Panc1 (cell line): ENCODE measurements around the gene LRMDA. TPM values are rescaled to one million over a fixed set of nuclear protein-coding genes. Genes with fewer than 3 reads are reported as not detected.

ENCODE experiments used
- ATAC-seq: fragments of 200-7000 bp; cut with Tn5 transposase; 2 replicates; pipeline ENCODE4 v1.9.1; 2020; ENCODE audit warnings: mild to moderate bottlenecking, moderate library complexity
- BruUV-seq: library from RNA; stranded (reverse); fragments of 400-500 nt; replicated peaks from 2 replicates; lab custom pipeline; 2021; lab: Mats Ljungman, UMichigan
- CTCF ChIA-PET: fragments of 300-600 bp; sonication (Branson Sonifier 250); formaldehyde crosslinking; loops from one replicate; lab custom pipeline; 2022; ENCODE audit warnings: antibody characterized with exemption; lab: Charles Lee
- POLR2A ChIA-PET: fragments of 300-600 bp; sonication (Branson Sonifier 250); formaldehyde crosslinking; loops from one replicate; lab custom pipeline; 2022; ENCODE audit warnings: antibody characterized with exemption; lab: Charles Lee
- DNase-seq: peaks from one replicate; pipeline ENCODE4 v3.0.0-alpha.2; 2010; ENCODE audit warnings: low read depth, low spot score
- H3K27ac ChIP-seq: 2 replicates; pipeline ENCODE4 v1.5.1; 2011; ENCODE audit warnings: mild to moderate bottlenecking, low read length, inconsistent platforms
- H3K27me3 ChIP-seq: fragments of 200-500 bp; sonication (Bioruptor generic); 2 replicates; pipeline ENCODE4 v1.6.0; 2014; ENCODE audit warnings: low read length, inconsistent platforms; ENCODE audit not compliant: control insufficient read depth, insufficient read depth
- H3K36me3 ChIP-seq: fragments of 200-500 bp; sonication (Bioruptor generic); 2 replicates; pipeline ENCODE4 v1.5.1; 2014; ENCODE audit warnings: inconsistent platforms, mild to moderate bottlenecking, low read length, moderate library complexity; ENCODE audit not compliant: control insufficient read depth, insufficient read depth
- H3K4me1 ChIP-seq: 2 replicates; pipeline ENCODE4 v1.5.1; 2011; ENCODE audit warnings: inconsistent platforms, mild to moderate bottlenecking, low read length, moderate library complexity; ENCODE audit not compliant: control insufficient read depth, insufficient read depth
- H3K4me3 ChIP-seq, 2 experiments: 2 replicates each; pipeline ENCODE4 v1.5.1; 2011 to 2012; ENCODE audit warnings: low read depth in 2 of 2, low read length in 2 of 2, mild to moderate bottlenecking in 2 of 2, inconsistent platforms in 1 of 2, moderate library complexity in 1 of 2
- H3K9me3 ChIP-seq: fragments of 200-500 bp; sonication (Bioruptor generic); 2 replicates; pipeline ENCODE4 v1.5.1; 2014; ENCODE audit warnings: low read depth, mild to moderate bottlenecking, inconsistent platforms, low read length, moderate library complexity; ENCODE audit not compliant: control insufficient read depth, insufficient read depth
- CTCF ChIP-seq: fragments of 450-650 bp; IDR thresholded peaks from 2 replicates; pipeline ENCODE4 v1.5.1; 2017; ENCODE audit warnings: mild to moderate bottlenecking
- POLR2AphosphoS5 ChIP-seq: IDR thresholded peaks from 2 replicates; pipeline ENCODE4 v1.6.1; 2012; ENCODE audit warnings: mild to moderate bottlenecking, low read depth, low read length, moderate library complexity
- REST ChIP-seq, 2 experiments: IDR thresholded peaks; 2 replicates each; pipeline ENCODE4 v1.6.1; 2011 to 2012; ENCODE audit warnings: low read depth in 2 of 2, control low read depth in 1 of 2, low read length in 1 of 2, mild to moderate bottlenecking in 1 of 2, moderate library complexity in 1 of 2; ENCODE audit not compliant: insufficient read depth in 1 of 2
- SIN3A ChIP-seq: IDR thresholded peaks from 2 replicates; pipeline ENCODE4 v1.6.1; 2012; ENCODE audit warnings: low read depth, mild to moderate bottlenecking, low read length, moderate library complexity, borderline replicate concordance; ENCODE audit not compliant: insufficient read depth
- TCF7L2 ChIP-seq: IDR thresholded peaks from 2 replicates; pipeline ENCODE4 v1.6.1; 2011; ENCODE audit warnings: mild to moderate bottlenecking, low read depth, low read length, inconsistent platforms
- in situ Hi-C: cut with HindIII; loops from 2 replicates; pipeline ENCODE4 v1.10.0; 2016; ENCODE audit warnings: low sequenced_read_pairs, low pct_unique_long_range_greater_than_20kb
- intact Hi-C: fragments of 100-400 bp; cut with micrococcal nuclease; formaldehyde crosslinking; loops from one replicate; pipeline ENCODE4 v1.10.0; 2022; ENCODE audit not compliant: unreplicated experiment
- total RNA-seq: library from RNA; stranded (reverse); gene quantifications from one replicate; pipeline ENCODE4 v1.2.1, GENCODE V29; 2021; ENCODE audit not compliant: unreplicated experiment

The LRMDA gene
- total RNA-seq, 1 experiment from 2014 or later: 1.2 TPM

GRCh38 chr10:76316234-76316633 is 884.8 kb downstream of the LRMDA start:
- H3K4me3 ChIP-seq: no peak overlapping the region
- DNase-seq (no peak), ATAC-seq (no peak)
- no TSS peak for BruUV-seq
- H3K27ac ChIP-seq: no peak overlapping the region
- no peak for TF ChIP-seq REST (IDR thresholded peaks at IDR 0.05; ENCODE audit: insufficient read depth in 1 of 2, low read depth in 2 of 2, low read length in 1 of 2)
- no peak for TF ChIP-seq POLR2AphosphoS5
- TF ChIP-seq SIN3A: no peak
- TF ChIP-seq CTCF: no peak
- intact Hi-C loops: no loop called here
- in situ Hi-C loops: no loop called here
- no peaks in the 10 kb centered on the region for H3K9me3 ChIP-seq
- H3K4me1 ChIP-seq: no peaks in the 10 kb centered on the region
- POLR2A ChIA-PET: no interaction called here
- CTCF ChIA-PET: no interaction called here
- no peaks in the 10 kb centered on the region for H3K36me3 ChIP-seq
- H3K27me3 ChIP-seq: no peaks in the 10 kb centered on the region; the same call in 1 of the 2 replicates

GRCh38 chr10:76317078-76317477 is 885.7 kb downstream of the LRMDA start:
- intact Hi-C loops (no loop called here), in situ Hi-C loops (no loop called here)
- BruUV-seq: no TSS peak
- POLR2A ChIA-PET: no interaction called here
- ATAC-seq (no peak), DNase-seq (no peak)
- Histone ChIP-seq H3K27ac (no peak overlapping the region), H3K9me3 (no peaks in the 10 kb centered on the region), H3K4me1 (no peaks in the 10 kb centered on the region), H3K36me3 (no peaks in the 10 kb centered on the region), H3K27me3 (peaks cover 3% of the 10 kb centered on the region; the same call in 1 of the 2 replicates), H3K4me3 (no peak overlapping the region)
- TF ChIP-seq CTCF (no peak), SIN3A (no peak)
- CTCF ChIA-PET: no interaction called here

- no peak overlapping the region for H3K27ac ChIP-seq
- ChIA-PET POLR2A (no interaction called here), CTCF (no interaction called here)
- H3K36me3 ChIP-seq: no peaks in the 10 kb centered on the region
- intact Hi-C loops: no loop called here
- H3K27me3 ChIP-seq: peaks cover 4% of the 10 kb centered on the region; the same call in 1 of the 2 replicates
- no peak for DNase-seq
- H3K9me3 ChIP-seq: no peaks in the 10 kb centered on the region
- in situ Hi-C loops: no loop called here
- no peak overlapping the region for H3K4me3 ChIP-seq
- TF ChIP-seq POLR2AphosphoS5 (no peak), CTCF (no peak), TCF7L2 (no peak), REST (IDR thresholded peaks at IDR 0.05; ENCODE audit: insufficient read depth in 1 of 2, low read depth in 2 of 2, low read length in 1 of 2) (no peak), SIN3A (no peak)
- no peaks in the 10 kb centered on the region for H3K4me1 ChIP-seq
- BruUV-seq: no TSS peak
- no peak for ATAC-seq
Observed at GRCh38 chr10:76318211-76318610, 886.8 kb downstream of the LRMDA start.
